ENCODE measurements around the gene CD300E. TPM values are rescaled to one million over a fixed set of nuclear protein-coding genes. Genes with fewer than 3 reads are reported as not detected.

The CD300E gene
- total and polyA plus RNA-seq, 2 donors (not counting 3 experiments of a cell fraction or from before 2014, with no cell fraction given) = not detected

GRCh38 chr17:74571621-74572270 is 51.8 kb downstream of the CD300E start:
- Histone ChIP-seq H3K36me3 (ENCODE audit: control insufficient read depth in 2 of 2, extremely low read depth in 1 of 2, insufficient read depth in 2 of 2, low read length in 2 of 2) (no peaks in the 10 kb centered on the region), H3K4me2 (ENCODE audit: insufficient read depth, low read length) (no peak overlapping the region), H2AFZ (ENCODE audit: low read depth, low read length) (no peak overlapping the region), H3K4me3 (replicated peaks in 1 of 3; ENCODE audit: insufficient read depth in 1 of 3, low read depth in 1 of 3, low read length in 3 of 3) (no peak overlapping the region), H3K9me3 (replicated peaks; ENCODE audit: control insufficient read depth, insufficient read depth, low read length) (no peaks in the 10 kb centered on the region), H3K79me2 (ENCODE audit: control insufficient read depth, insufficient read depth, low read length) (no peaks in the 10 kb centered on the region), H3K27ac (ENCODE audit: insufficient read depth, low read depth, low read length) (no peak overlapping the region), H3K9ac (replicated peaks; ENCODE audit: extremely low read depth, insufficient read depth, low read length) (no peak overlapping the region), H4K20me1 (replicated peaks; ENCODE audit: control insufficient read depth, extremely low read depth, insufficient read depth, low read length) (no peaks in the 10 kb centered on the region), H3K9me1 (replicated peaks; ENCODE audit: control insufficient read depth, extremely low read depth, insufficient read depth, low read length) (no peaks in the 10 kb centered on the region), H3K4me1 (ENCODE audit: control insufficient read depth, extremely low read depth, insufficient read depth, low read length) (no peaks in the 10 kb centered on the region), H3K27me3 (ENCODE audit: control insufficient read depth in 2 of 2, insufficient read depth in 2 of 2, low read length in 2 of 2) (no peaks in the 10 kb centered on the region)
- ChIA-PET POLR2A (no interaction called here), CTCF (no interaction called here)
- intact Hi-C loops (cut with micrococcal nuclease) = no loop called here
- dilution Hi-C loops (cut with MboI; ENCODE audit: extremely low pct_ligation_motif_present, low sequenced_read_pairs) = no loop called here
- no peak for DNase-seq (ENCODE audit: low read depth, low spot score)
- FAIRE-seq = no peak
- BruUV-seq (replicated peaks) = no TSS peak
- TF ChIP-seq GATA2 (IDR thresholded peaks at IDR 0.05; ENCODE audit: insufficient read depth, insufficient read length, low read depth, low read length) (no peak), POLR2AphosphoS5 (IDR thresholded peaks at IDR 0.05; ENCODE audit: insufficient read depth, low read depth, low read length) (no peak)

GRCh38 chr17:74569020-74570003 is 54.2 kb downstream of the CD300E start:
- Histone ChIP-seq H3K4me2 (ENCODE audit: insufficient read depth, low read length) (no peak overlapping the region), H3K79me2 (ENCODE audit: control insufficient read depth, insufficient read depth, low read length) (no peaks in the 10 kb centered on the region), H3K36me3 (ENCODE audit: control insufficient read depth in 2 of 2, extremely low read depth in 1 of 2, insufficient read depth in 2 of 2, low read length in 2 of 2) (no peaks in the 10 kb centered on the region), H3K9ac (replicated peaks; ENCODE audit: extremely low read depth, insufficient read depth, low read length) (no peak overlapping the region), H2AFZ (ENCODE audit: low read depth, low read length) (no peak overlapping the region), H3K27ac (ENCODE audit: insufficient read depth, low read depth, low read length) (no peak overlapping the region), H4K20me1 (replicated peaks; ENCODE audit: control insufficient read depth, extremely low read depth, insufficient read depth, low read length) (no peaks in the 10 kb centered on the region), H3K27me3 (ENCODE audit: control insufficient read depth in 2 of 2, insufficient read depth in 2 of 2, low read length in 2 of 2) (no peaks in the 10 kb centered on the region), H3K9me1 (replicated peaks; ENCODE audit: control insufficient read depth, extremely low read depth, insufficient read depth, low read length) (no peaks in the 10 kb centered on the region), H3K4me1 (ENCODE audit: control insufficient read depth, extremely low read depth, insufficient read depth, low read length) (no peaks in the 10 kb centered on the region), H3K9me3 (replicated peaks; ENCODE audit: control insufficient read depth, insufficient read depth, low read length) (no peaks in the 10 kb centered on the region), H3K4me3 (replicated peaks in 1 of 3; ENCODE audit: insufficient read depth in 1 of 3, low read depth in 1 of 3, low read length in 3 of 3) (no peak overlapping the region)
- FAIRE-seq (no peak), DNase-seq (ENCODE audit: low read depth, low spot score) (no peak)
- CTCF ChIA-PET = interaction anchor here (0.5 kb wide), 1 partner anchor 201 kb away, joined by 4 read pairs; no protein-coding TSS in a partner anchor
- dilution Hi-C loops (cut with MboI; ENCODE audit: extremely low pct_ligation_motif_present, low sequenced_read_pairs) = no loop called here
- POLR2A ChIA-PET = no interaction called here
- TF ChIP-seq POLR2AphosphoS5 (IDR thresholded peaks at IDR 0.05; ENCODE audit: insufficient read depth, low read depth, low read length) (no peak), FOS (IDR thresholded peaks at IDR 0.05; ENCODE audit: borderline replicate concordance, insufficient read depth, low read length) (no peak), GATA2 (IDR thresholded peaks at IDR 0.05; ENCODE audit: insufficient read depth, insufficient read length, low read depth, low read length) (no peak), CTCF (IDR thresholded peaks at IDR 0.05; ENCODE audit: extremely low read depth in 1 of 2, insufficient read depth in 1 of 2, low read depth in 1 of 2, low read length in 2 of 2) (no peak), MAX (IDR thresholded peaks at IDR 0.05; ENCODE audit: insufficient read depth, insufficient read length) (no peak), MYC (IDR thresholded peaks at IDR 0.05; ENCODE audit: low read depth, low read length) (no peak), POLR2A (IDR thresholded peaks at IDR 0.05; ENCODE audit: low read depth, low read length) (no peak), EZH2 (IDR thresholded peaks at IDR 0.05; ENCODE audit: borderline replicate concordance, low read depth, low read length, severe bottlenecking) (no peak), JUN (IDR thresholded peaks at IDR 0.05; ENCODE audit: borderline replicate concordance, insufficient read depth, insufficient read length, low read depth) (no peak)
- BruUV-seq (replicated peaks) = no TSS peak
- intact Hi-C loops (cut with micrococcal nuclease) = no loop called here

Measured in endothelial cell of umbilical vein (primary cell).